HepG2 (cell line): ENCODE measurements around the gene SPRED2. TPM values are rescaled to one million over a fixed set of nuclear protein-coding genes. Genes with fewer than 3 reads are reported as not detected.
A peak's percentile ranks its signal among the peaks of the same experiment; 100 is the strongest.

ENCODE experiments used
- ATF2 ChIP-seq: sonication (generic); formaldehyde crosslinking; IDR thresholded peaks from 2 replicates; pipeline ENCODE4 v1.4.0; 2020; ENCODE audit warnings: missing genetic modification reagents
- CREB3 ChIP-seq: sonication (generic); formaldehyde crosslinking; IDR thresholded peaks from 2 replicates; pipeline ENCODE4 v1.5.0; 2020; ENCODE audit warnings: missing genetic modification reagents
- CREBL2 ChIP-seq: sonication (generic); formaldehyde crosslinking; IDR thresholded peaks from 2 replicates; pipeline ENCODE4 v1.8.1; 2023; ENCODE audit warnings: missing genetic modification reagents, mild to moderate bottlenecking, borderline replicate concordance
- HINFP ChIP-seq: sonication (generic); formaldehyde crosslinking; IDR thresholded peaks from 2 replicates; pipeline ENCODE4 v1.4.0; 2020; ENCODE audit warnings: low read depth, mild to moderate bottlenecking, missing genetic modification reagents
- KDM4B ChIP-seq: sonication (generic); formaldehyde crosslinking; IDR thresholded peaks from 2 replicates; pipeline ENCODE4 v1.4.0; 2020; ENCODE audit warnings: missing genetic modification reagents
- MXI1 ChIP-seq: IDR thresholded peaks from 3 replicates; pipeline ENCODE4 v1.6.1; 2012; ENCODE audit warnings: low read depth, low read length, inconsistent platforms, borderline replicate concordance
- PHB2 ChIP-seq: fragments of 450-650 bp; IDR thresholded peaks from 2 replicates; pipeline ENCODE4 v1.6.1; 2018; ENCODE audit not compliant: partially characterized antibody
- SCMH1 ChIP-seq: sonication (generic); formaldehyde crosslinking; IDR thresholded peaks from 2 replicates; pipeline ENCODE4 v1.9.0; 2021; ENCODE audit warnings: missing genetic modification reagents, mild to moderate bottlenecking, borderline replicate concordance
- SUZ12 ChIP-seq: fragments of 150-350 bp; IDR thresholded peaks from 2 replicates; pipeline ENCODE4 v1.6.1; 2014; ENCODE audit warnings: low read depth, low read length
- ZBTB7A ChIP-seq: sonication (generic); formaldehyde crosslinking; IDR thresholded peaks from 2 replicates; pipeline ENCODE4 v1.8.0; 2022; ENCODE audit warnings: mild to moderate bottlenecking, missing genetic modification reagents
- ZHX2 ChIP-seq, 2 experiments: sonication (generic) in 1 of 2; formaldehyde crosslinking in 1 of 2; IDR thresholded peaks; 2 replicates each; pipeline versions ENCODE4 v1.6.1 to v1.9.0; 2014 to 2022; ENCODE audit warnings: antibody characterized with exemption in 1 of 2, borderline replicate concordance in 1 of 2, inconsistent platforms in 1 of 2, low read depth in 1 of 2, missing genetic modification reagents in 1 of 2
- ZNF230 ChIP-seq: sonication (generic); formaldehyde crosslinking; IDR thresholded peaks from 2 replicates; pipeline ENCODE4 v1.4.0; 2020; ENCODE audit warnings: mild to moderate bottlenecking, missing genetic modification reagents
- ZNF251 ChIP-seq: sonication (generic); formaldehyde crosslinking; IDR thresholded peaks from 2 replicates; pipeline ENCODE4 v1.9.0; 2021; ENCODE audit warnings: mild to moderate bottlenecking, missing genetic modification reagents
- ZNF432 ChIP-seq: sonication (generic); formaldehyde crosslinking; IDR thresholded peaks from 2 replicates; pipeline ENCODE4 v1.5.0; 2020; ENCODE audit warnings: missing genetic modification reagents, mild to moderate bottlenecking, borderline replicate concordance
- ZNF468 ChIP-seq: sonication (generic); formaldehyde crosslinking; IDR thresholded peaks from 2 replicates; pipeline ENCODE4 v1.8.0; 2022; ENCODE audit warnings: mild to moderate bottlenecking, moderate library complexity, missing genetic modification reagents
- ZNF724P ChIP-seq: sonication (generic); formaldehyde crosslinking; IDR thresholded peaks from 2 replicates; pipeline ENCODE4 v1.8.0; 2022; ENCODE audit warnings: missing genetic modification reagents, borderline replicate concordance
- ZNF749 ChIP-seq: sonication (generic); formaldehyde crosslinking; IDR thresholded peaks from 2 replicates; pipeline ENCODE4 v1.8.0; 2022; ENCODE audit warnings: mild to moderate bottlenecking, missing genetic modification reagents, moderate library complexity, borderline replicate concordance
- ZNF777 ChIP-seq: sonication (generic); formaldehyde crosslinking; IDR thresholded peaks from 2 replicates; pipeline ENCODE4 v1.4.0; 2020; ENCODE audit warnings: missing genetic modification reagents
- ZSCAN21 ChIP-seq: sonication (generic); formaldehyde crosslinking; IDR thresholded peaks from 2 replicates; pipeline ENCODE4 v1.8.0; 2022; ENCODE audit warnings: mild to moderate bottlenecking, missing genetic modification reagents, moderate library complexity, borderline replicate concordance
- polyA plus RNA-seq, 8 experiments: library from polyadenylated mRNA; depleted of rRNA in 3 of 8; stranded (reverse) in 7 of 8; unstranded in 1 of 8; fragments of >200 nt; fragmentation: Illumina TruSeq in 4 of 8; extraction: Trizol in 4 of 8; gene quantifications; 2 replicates each; pipeline versions ENCODE4 v1.2.1 to v1.2.3, GENCODE V29; 2011 to 2016; ENCODE audit warnings: low read depth in 4 of 8, missing spikeins in 1 of 8, mixed read lengths in 1 of 8; ENCODE audit not compliant: insufficient read depth in 1 of 8
- total RNA-seq, 5 experiments: library from RNA; depleted of rRNA; stranded (reverse); fragments of >200 nt; fragmentation: Illumina TruSeq; extraction: Trizol; gene quantifications; 2 replicates each; pipeline ENCODE4 v1.2.3, GENCODE V29; 2016; ENCODE audit warnings: low read depth in 1 of 5

Gene SPRED2
- total and polyA plus RNA-seq, 2 of the 13 experiments (the other 11 are each of a cell fraction or from before 2014, with no cell fraction given) = 13.0 to 37.0 TPM

- peak; percentile 16; the same call in 1 of the 2 replicates for TF ChIP-seq ZBTB7A (CRISPR knock-in tag)
- TF ChIP-seq CREB3 (CRISPR knock-in tag) = no peak
- TF ChIP-seq KDM4B (CRISPR knock-in tag) = no peak
- no peak for TF ChIP-seq ZNF230 (CRISPR knock-in tag)
- no peak for TF ChIP-seq SUZ12
- 0 out of 2 replicates have a peak, but pooled peaks have one; percentile 19 for TF ChIP-seq ATF2 (CRISPR knock-in tag)
- no peak for TF ChIP-seq ZNF251 (CRISPR knock-in tag)
- no peak for TF ChIP-seq ZNF432 (CRISPR knock-in tag)
- 0 out of 3 replicates have a peak, but pooled peaks have one; percentile 51 for TF ChIP-seq MXI1
- no peak for TF ChIP-seq ZNF777 (CRISPR knock-in tag)
- no peak for TF ChIP-seq PHB2
- TF ChIP-seq HINFP = no peak
- no peak for TF ChIP-seq ZNF468 (CRISPR knock-in tag)
- TF ChIP-seq ZNF749 (CRISPR knock-in tag) = no peak
- peak; percentile 42; the same call in 1 of the 2 replicates for TF ChIP-seq ZHX2 (IDR thresholded peaks at IDR 0.05; ENCODE audit: low read depth)
- no peak for TF ChIP-seq ZHX2 (CRISPR knock-in tag; IDR thresholded peaks at IDR 0.05; ENCODE audit: borderline replicate concordance)
- TF ChIP-seq ZNF724P (CRISPR knock-in tag) = no peak
- TF ChIP-seq SCMH1 (CRISPR knock-in tag) = no peak
- no peak for TF ChIP-seq ZSCAN21
- TF ChIP-seq CREBL2 (CRISPR knock-in tag) = no peak
These were observed 49.5 kb downstream of the SPRED2 start (continued) for GRCh38 chr2:65382776-65383357.
